Stimulated activated CD4-positive, alpha-beta T cell treated with anti-CD3 and anti-CD28 coated beads, Interleukin-4, amount 100 ng/mL, for 1 hour (primary cell): ENCODE data around the gene KLHDC4.
"Not testable (repeated sequence)": the region's sequence is repeated elsewhere in the genome, so short reads cannot be mapped to it uniquely, and the experiment has no call there.

Experiments used
- DNase-seq: peaks from one replicate; pipeline ENCODE4 v3.0.0-alpha.2; 2020

The KLHDC4 gene

GRCh38 chr16:87741700-87742415, 23.9 kb downstream of the KLHDC4 start:
- DNase-seq = no peak

- DNase-seq = no peak
These were observed 24.8 kb downstream of the KLHDC4 start for GRCh38 chr16:87740909-87741424.

GRCh38 chr16:87740441-87740840, 25.3 kb downstream of the KLHDC4 start:
- no peak for DNase-seq

- DNase-seq = no peak
These were observed 26.0 kb downstream of the KLHDC4 start for GRCh38 chr16:87739801-87740200.

- DNase-seq = no peak
These were observed 29.8 kb downstream of the KLHDC4 start for GRCh38 chr16:87736008-87736382.

GRCh38 chr16:87735270-87736007, 30.3 kb downstream of the KLHDC4 start:
- DNase-seq = no peak

- no peak for DNase-seq
These were observed 31.1 kb downstream of the KLHDC4 start for GRCh38 chr16:87734644-87735043.

GRCh38 chr16:87733190-87733589, 32.6 kb downstream of the KLHDC4 start:
- DNase-seq = no peak

GRCh38 chr16:87731607-87732006, 34.2 kb downstream of the KLHDC4 start:
- DNase-seq = no peak

- DNase-seq = no peak
These were observed 36.4 kb downstream of the KLHDC4 start for GRCh38 chr16:87729266-87729954.

GRCh38 chr16:87728026-87728425, 37.8 kb downstream of the KLHDC4 start:
- DNase-seq = no peak

GRCh38 chr16:87727346-87727745, 38.4 kb downstream of the KLHDC4 start:
- DNase-seq = no peak

- DNase-seq = not testable (repeated sequence)
These were observed 39.2 kb downstream of the KLHDC4 start for GRCh38 chr16:87726577-87726976.

- DNase-seq = no peak
These were observed 40.1 kb downstream of the KLHDC4 start for GRCh38 chr16:87725596-87726235.

- no peak for DNase-seq
These were observed 41.1 kb downstream of the KLHDC4 start for GRCh38 chr16:87724490-87725291.

GRCh38 chr16:87723226-87723623, 42.6 kb downstream of the KLHDC4 start:
- no peak for DNase-seq

GRCh38 chr16:87722590-87723225, 43.1 kb downstream of the KLHDC4 start:
- DNase-seq = no peak

- DNase-seq = no peak
These were observed 43.9 kb downstream of the KLHDC4 start for GRCh38 chr16:87721622-87722585.

- DNase-seq = no peak
These were observed 45.3 kb downstream of the KLHDC4 start for GRCh38 chr16:87720446-87720845.

GRCh38 chr16:87718831-87719230, 47.0 kb downstream of the KLHDC4 start:
- not testable (repeated sequence) for DNase-seq

- no peak for DNase-seq
These were observed 50.1 kb downstream of the KLHDC4 start for GRCh38 chr16:87715658-87716057.
